ENCODE measurements around the gene SFXN3. TPM values are rescaled to one million over a fixed set of nuclear protein-coding genes. Genes with fewer than 3 reads are reported as not detected.

The SFXN3 gene
- total RNA-seq, 1 experiment from 2014 or later, result 2.8 TPM

DNA sequence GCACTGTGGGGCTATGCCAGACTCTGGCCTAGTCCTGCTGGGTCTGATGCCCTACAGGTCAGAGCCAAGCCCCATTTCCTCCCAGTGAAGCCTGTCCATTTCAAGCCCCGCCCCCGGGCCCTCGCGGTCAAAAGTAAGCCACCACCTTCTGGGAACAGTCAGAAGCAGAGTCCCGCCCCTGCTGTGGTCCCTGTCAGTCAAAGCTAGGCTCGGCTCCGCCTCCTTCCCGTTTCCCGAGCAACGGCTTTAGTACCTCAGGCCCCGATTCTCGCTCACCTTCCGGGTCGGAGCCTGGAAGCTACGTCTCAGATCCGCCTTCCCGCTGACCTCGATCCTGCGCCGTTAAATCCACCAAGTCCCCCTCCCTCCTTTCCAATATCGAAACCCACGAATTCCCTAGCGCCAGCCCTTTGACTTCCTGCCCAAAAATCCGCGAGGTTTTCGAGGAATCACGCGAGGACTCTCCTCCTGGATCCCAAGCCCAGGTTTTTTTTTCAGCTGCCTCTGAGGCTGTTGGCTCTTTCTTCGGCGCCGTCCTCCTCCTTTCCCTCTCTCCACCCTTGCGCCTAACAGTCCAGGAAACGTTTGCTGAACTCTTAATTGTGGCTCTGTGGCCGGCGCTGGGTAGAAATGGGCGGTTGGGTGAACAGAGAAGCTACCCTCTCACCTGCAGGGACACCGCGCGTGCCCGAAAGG is 11.8 kb downstream of the SFXN3 start:
- H3K79me2 ChIP-seq (ENCODE audit: insufficient read depth, low read length), result no peaks in the 10 kb centered on the region
- peaks cover 26% of the 10 kb centered on the region; the same call in 1 of the 2 replicates for H3K27me3 ChIP-seq (ENCODE audit: insufficient read depth, low read length)
- peak overlapping the region; percentile 21 for H3K9ac ChIP-seq (ENCODE audit: extremely low read depth, insufficient read length, low read length)
- H3K56ac ChIP-seq (ENCODE audit: insufficient read length, low read depth, low read length), result no peak overlapping the region
- H4K20me1 ChIP-seq (ENCODE audit: control insufficient read depth, insufficient read depth, insufficient read length), result no peaks in the 10 kb centered on the region
- peak; percentile 98 for DNase-seq
- H3K27ac ChIP-seq (ENCODE audit: insufficient read length, low read depth, low read length), result no peak overlapping the region
- no peak overlapping the region for H3K23ac ChIP-seq (ENCODE audit: insufficient read length, low read depth, low read length)
- H2BK12ac ChIP-seq (ENCODE audit: insufficient read length, low read depth, low read length), result no peak overlapping the region
- Mint-ChIP-seq H3K9me3 (peaks cover 0 to 3% of the 10 kb centered on the region in 2 experiments; a peak in 1 of 5 replicates), H3K4me3 (peak overlapping the region; percentile 90 to 95), H3K4me1 (peaks cover 26 to 44% of the 10 kb centered on the region in 2 experiments), H3K27me3 (ENCODE audit: low read depth) (peaks cover 65% of the 10 kb centered on the region), H3K27ac (peak overlapping the region; percentile 81 to 98 (median 96)), H3K36me3 (ENCODE audit: insufficient read depth in 1 of 3, low read depth in 3 of 3) (peaks cover 0 to 3% (median 0%) of the 10 kb centered on the region in 3 experiments; a peak in 2 of 7 replicates)
- no peak overlapping the region for H2AK5ac ChIP-seq (ENCODE audit: insufficient read length, low read length)
- H3K4me1 ChIP-seq (ENCODE audit: insufficient read depth, low read length), result peaks cover 2% of the 10 kb centered on the region; the same call in 1 of the 2 replicates
- no peak overlapping the region for H2BK15ac ChIP-seq (ENCODE audit: low read depth, low read length)
- no peak overlapping the region for H2BK5ac ChIP-seq (ENCODE audit: insufficient read length, low read length)
- no peaks in the 10 kb centered on the region for H3K9me3 ChIP-seq (ENCODE audit: control insufficient read depth, low read depth, low read length)
- H3K4me2 ChIP-seq (ENCODE audit: insufficient read depth, insufficient read length, low read length), result peak overlapping the region; percentile 65
- H3T11ph ChIP-seq (ENCODE audit: low read length), result no peak overlapping the region
- no peak overlapping the region for H4K5ac ChIP-seq (ENCODE audit: insufficient read length, low read depth, low read length)
- no peak overlapping the region for H4K8ac ChIP-seq (replicated peaks; ENCODE audit: insufficient read length, low read depth, low read length)
- WGBS (ENCODE audit: extremely low coverage, insufficient read length, low lambda C conversion rate), result no CpG with 5 or more reads among the region's 40 CpGs
- no peak overlapping the region for H3K4ac ChIP-seq (ENCODE audit: low read depth, low read length)
- peak overlapping the region; percentile 70 for H3K14ac ChIP-seq (ENCODE audit: insufficient read depth, low read length)
- H2AFZ ChIP-seq (ENCODE audit: low read length), result no peak overlapping the region
- H3K23me2 ChIP-seq (ENCODE audit: insufficient read length, low read depth, low read length, poor library complexity, severe bottlenecking), result peaks cover 13% of the 10 kb centered on the region
- H3K18ac ChIP-seq (ENCODE audit: insufficient read length, low read depth, low read length), result peak overlapping the region; percentile 5
- H2BK120ac ChIP-seq (ENCODE audit: low read depth, low read length, poor library complexity, severe bottlenecking), result no peak overlapping the region
- no peak overlapping the region for H4K91ac ChIP-seq (ENCODE audit: insufficient read length, low read depth, low read length)
- no peak for TF ChIP-seq CTCF (conservative IDR thresholded peaks at IDR 0.05)
- no peak overlapping the region for H2BK20ac ChIP-seq (ENCODE audit: low read depth, low read length, poor library complexity, severe bottlenecking)
- H3K79me1 ChIP-seq (ENCODE audit: insufficient read depth, low read depth, low read length, poor library complexity, severe bottlenecking), result no peaks in the 10 kb centered on the region

Measured in H9 (cell line).